ENCODE results near the gene VDR.

VDR gene

DNA sequence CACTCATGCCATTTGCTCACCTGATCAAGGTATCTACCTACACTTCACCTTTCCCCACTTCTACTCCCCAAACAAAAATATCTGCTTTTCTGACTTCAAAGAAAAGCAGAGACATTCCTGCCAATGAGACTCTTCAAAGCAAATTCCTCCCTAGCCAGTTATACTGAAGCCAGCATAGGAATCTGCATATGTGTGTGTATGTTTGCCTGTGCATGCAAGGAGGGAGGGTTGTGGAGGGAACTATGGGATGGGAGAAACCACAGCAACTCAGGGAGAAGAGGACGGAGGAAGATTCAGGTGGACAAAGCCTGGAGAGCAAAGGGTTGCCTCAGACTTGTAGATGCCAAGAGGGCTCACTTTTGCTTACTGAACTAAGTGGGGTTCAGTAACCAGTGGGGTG, 26.4 kb upstream of the VDR start:
- Histone ChIP-seq H3K27ac (ENCODE audit: insufficient read depth, low read length, poor library complexity, severe bottlenecking) (no peak overlapping the region), H3K27me3 (replicated peaks; ENCODE audit: control insufficient read depth, insufficient read depth, low read length, poor library complexity, severe bottlenecking) (no peaks in the 10 kb centered on the region), H3K4me3 (ENCODE audit: insufficient read depth, low read depth, low read length, poor library complexity, severe bottlenecking) (no peak overlapping the region), H3K4me1 (ENCODE audit: control insufficient read depth, insufficient read depth, low read length, poor library complexity, severe bottlenecking) (no peaks in the 10 kb centered on the region), H3K9me3 (ENCODE audit: control insufficient read depth, low read length) (no peaks in the 10 kb centered on the region), H3K36me3 (ENCODE audit: control insufficient read depth, insufficient read depth, low read length) (no peaks in the 10 kb centered on the region)
- no peak for DNase-seq

DNA sequence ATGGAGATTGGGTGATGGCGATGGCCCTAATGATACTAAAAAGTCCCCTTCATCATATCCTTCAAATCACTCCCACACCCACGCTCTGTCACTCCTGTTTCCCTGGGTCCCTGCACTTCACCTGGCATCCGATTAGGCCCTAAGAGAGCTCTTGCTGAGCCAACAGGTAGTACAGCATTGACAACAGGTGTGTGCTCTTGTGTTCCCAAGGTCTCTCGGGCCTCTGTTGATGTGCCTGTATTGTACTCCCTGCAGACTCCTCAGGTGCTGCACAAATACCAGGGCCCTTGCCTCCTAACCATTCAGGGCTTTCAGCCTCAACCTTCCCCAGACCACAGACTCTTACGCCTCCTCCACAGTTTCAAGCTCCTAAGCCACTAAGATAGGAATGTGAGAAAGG, 25.8 kb upstream of the VDR start:
- Histone ChIP-seq H3K27me3 (replicated peaks; ENCODE audit: control insufficient read depth, insufficient read depth, low read length, poor library complexity, severe bottlenecking) (no peaks in the 10 kb centered on the region), H3K4me1 (ENCODE audit: control insufficient read depth, insufficient read depth, low read length, poor library complexity, severe bottlenecking) (no peaks in the 10 kb centered on the region)
- DNase-seq, result no peak

DNA sequence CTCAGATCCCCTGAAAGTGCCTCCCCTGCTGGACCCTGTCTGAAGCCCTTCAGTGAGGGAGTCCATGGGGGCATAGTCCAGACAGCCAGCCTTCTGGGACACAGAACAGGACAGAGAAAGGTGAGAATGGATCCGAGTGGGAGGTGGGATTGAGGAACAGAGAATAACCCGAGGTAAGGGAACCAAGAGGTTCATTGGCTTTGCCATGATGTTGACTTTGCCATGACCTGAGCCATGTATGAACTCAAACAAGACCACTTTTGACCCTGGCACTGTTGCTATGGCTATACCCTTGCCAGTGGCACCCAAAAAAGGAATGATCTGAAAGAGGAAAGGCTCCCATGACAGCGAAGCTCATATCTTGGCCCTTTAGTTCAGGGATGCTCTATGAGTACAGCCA, 22.6 kb upstream of the VDR start:
- Histone ChIP-seq H3K9me3 (ENCODE audit: control insufficient read depth, low read length) (no peaks in the 10 kb centered on the region), H3K4me3 (ENCODE audit: insufficient read depth, low read depth, low read length, poor library complexity, severe bottlenecking) (no peak overlapping the region), H3K4me1 (ENCODE audit: control insufficient read depth, insufficient read depth, low read length, poor library complexity, severe bottlenecking) (no peaks in the 10 kb centered on the region), H3K36me3 (ENCODE audit: control insufficient read depth, insufficient read depth, low read length) (no peaks in the 10 kb centered on the region), H3K27ac (ENCODE audit: insufficient read depth, low read length, poor library complexity, severe bottlenecking) (no peak overlapping the region), H3K27me3 (replicated peaks; ENCODE audit: control insufficient read depth, insufficient read depth, low read length, poor library complexity, severe bottlenecking) (no peaks in the 10 kb centered on the region)
- DNase-seq, result no peak

More for the DNA sequence above, 25.8 kb upstream of the VDR start:
- Histone ChIP-seq H3K36me3 (ENCODE audit: control insufficient read depth, insufficient read depth, low read length) (no peaks in the 10 kb centered on the region), H3K4me3 (ENCODE audit: insufficient read depth, low read depth, low read length, poor library complexity, severe bottlenecking) (no peak overlapping the region), H3K9me3 (ENCODE audit: control insufficient read depth, low read length) (no peaks in the 10 kb centered on the region), H3K27ac (ENCODE audit: insufficient read depth, low read length, poor library complexity, severe bottlenecking) (no peak overlapping the region)

GRCh38 chr12:47921907-47922306, 17.1 kb upstream of the VDR start:
- Histone ChIP-seq H3K27ac (ENCODE audit: insufficient read depth, low read length, poor library complexity, severe bottlenecking) (no peak overlapping the region), H3K27me3 (replicated peaks; ENCODE audit: control insufficient read depth, insufficient read depth, low read length, poor library complexity, severe bottlenecking) (no peaks in the 10 kb centered on the region), H3K4me1 (ENCODE audit: control insufficient read depth, insufficient read depth, low read length, poor library complexity, severe bottlenecking) (no peaks in the 10 kb centered on the region), H3K4me3 (ENCODE audit: insufficient read depth, low read depth, low read length, poor library complexity, severe bottlenecking) (no peak overlapping the region), H3K36me3 (ENCODE audit: control insufficient read depth, insufficient read depth, low read length) (no peaks in the 10 kb centered on the region), H3K9me3 (ENCODE audit: control insufficient read depth, low read length) (no peaks in the 10 kb centered on the region)
- DNase-seq, result no peak

GRCh38 chr12:47920913-47921312, 16.1 kb upstream of the VDR start:
- Histone ChIP-seq H3K9me3 (ENCODE audit: control insufficient read depth, low read length) (no peaks in the 10 kb centered on the region), H3K4me3 (ENCODE audit: insufficient read depth, low read depth, low read length, poor library complexity, severe bottlenecking) (no peak overlapping the region), H3K36me3 (ENCODE audit: control insufficient read depth, insufficient read depth, low read length) (no peaks in the 10 kb centered on the region), H3K27ac (ENCODE audit: insufficient read depth, low read length, poor library complexity, severe bottlenecking) (no peak overlapping the region), H3K27me3 (replicated peaks; ENCODE audit: control insufficient read depth, insufficient read depth, low read length, poor library complexity, severe bottlenecking) (no peaks in the 10 kb centered on the region), H3K4me1 (ENCODE audit: control insufficient read depth, insufficient read depth, low read length, poor library complexity, severe bottlenecking) (no peaks in the 10 kb centered on the region)
- no peak for DNase-seq

- DNase-seq, result no peak
- Histone ChIP-seq H3K9me3 (ENCODE audit: control insufficient read depth, low read length) (no peaks in the 10 kb centered on the region), H3K4me1 (ENCODE audit: control insufficient read depth, insufficient read depth, low read length, poor library complexity, severe bottlenecking) (no peaks in the 10 kb centered on the region), H3K27ac (ENCODE audit: insufficient read depth, low read length, poor library complexity, severe bottlenecking) (no peak overlapping the region), H3K36me3 (ENCODE audit: control insufficient read depth, insufficient read depth, low read length) (no peaks in the 10 kb centered on the region), H3K27me3 (replicated peaks; ENCODE audit: control insufficient read depth, insufficient read depth, low read length, poor library complexity, severe bottlenecking) (no peaks in the 10 kb centered on the region), H3K4me3 (ENCODE audit: insufficient read depth, low read depth, low read length, poor library complexity, severe bottlenecking) (no peak overlapping the region)
These were observed 8.3 kb upstream of the VDR start for GRCh38 chr12:47913081-47913480.

DNA sequence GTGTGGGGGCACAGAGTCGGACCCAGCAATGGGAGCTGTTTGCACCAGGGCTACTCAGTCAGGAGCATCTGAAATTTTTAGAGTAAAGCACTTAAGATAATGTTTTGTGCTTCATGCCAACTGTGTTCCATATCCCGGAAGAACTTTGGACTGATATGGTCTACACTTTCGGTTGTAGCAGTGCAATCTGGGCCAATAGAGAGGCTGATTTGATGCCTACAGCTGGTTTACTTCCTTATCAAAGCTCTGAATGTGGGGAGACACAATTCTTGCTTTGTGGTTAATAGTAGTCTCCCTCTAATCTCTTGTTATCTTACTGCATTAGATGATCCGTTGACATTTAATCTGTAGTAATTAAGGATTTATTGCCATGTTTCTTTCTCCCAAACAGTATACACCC, 7.8 kb upstream of the VDR start:
- H3K9me3 ChIP-seq (ENCODE audit: control insufficient read depth, low read length), result no peaks in the 10 kb centered on the region
- DNase-seq, result no peak
- H3K36me3 ChIP-seq (ENCODE audit: control insufficient read depth, insufficient read depth, low read length), result no peaks in the 10 kb centered on the region
- H3K27ac ChIP-seq (ENCODE audit: insufficient read depth, low read length, poor library complexity, severe bottlenecking), result no peak overlapping the region
- H3K27me3 ChIP-seq (replicated peaks; ENCODE audit: control insufficient read depth, insufficient read depth, low read length, poor library complexity, severe bottlenecking), result no peaks in the 10 kb centered on the region
- H3K4me3 ChIP-seq (ENCODE audit: insufficient read depth, low read depth, low read length, poor library complexity, severe bottlenecking), result no peak overlapping the region
- H3K4me1 ChIP-seq (ENCODE audit: control insufficient read depth, insufficient read depth, low read length, poor library complexity, severe bottlenecking), result no peaks in the 10 kb centered on the region

GRCh38 chr12:47910981-47911380, 6.2 kb upstream of the VDR start:
- no peaks in the 10 kb centered on the region for H3K9me3 ChIP-seq (ENCODE audit: control insufficient read depth, low read length)
- H3K4me1 ChIP-seq (ENCODE audit: control insufficient read depth, insufficient read depth, low read length, poor library complexity, severe bottlenecking), result no peaks in the 10 kb centered on the region
- no peak for DNase-seq
- H3K27me3 ChIP-seq (replicated peaks; ENCODE audit: control insufficient read depth, insufficient read depth, low read length, poor library complexity, severe bottlenecking), result no peaks in the 10 kb centered on the region
- H3K27ac ChIP-seq (ENCODE audit: insufficient read depth, low read length, poor library complexity, severe bottlenecking), result no peak overlapping the region
- no peaks in the 10 kb centered on the region for H3K36me3 ChIP-seq (ENCODE audit: control insufficient read depth, insufficient read depth, low read length)
- H3K4me3 ChIP-seq (ENCODE audit: insufficient read depth, low read depth, low read length, poor library complexity, severe bottlenecking), result no peak overlapping the region

DNA sequence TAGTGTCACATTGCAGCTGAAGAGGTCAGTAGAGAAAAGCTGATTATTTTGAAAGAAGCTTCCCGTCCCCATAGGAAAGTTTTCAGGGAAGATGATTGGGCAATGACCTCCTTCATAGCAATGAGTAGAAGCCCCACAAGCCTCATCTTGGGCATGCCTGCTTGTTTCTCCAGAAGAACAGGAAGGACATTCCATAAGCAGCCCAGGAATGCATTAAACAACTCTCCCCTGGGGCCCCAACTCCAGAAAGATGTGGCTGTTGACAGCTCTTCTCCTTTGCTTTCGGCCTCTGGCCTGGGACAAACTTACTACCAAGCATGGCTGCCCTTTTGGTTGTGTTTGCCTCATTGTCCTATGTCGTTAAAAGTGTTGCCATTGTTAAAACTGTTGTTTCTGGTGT, 5.7 kb upstream of the VDR start:
- no peaks in the 10 kb centered on the region for H3K27me3 ChIP-seq (replicated peaks; ENCODE audit: control insufficient read depth, insufficient read depth, low read length, poor library complexity, severe bottlenecking)
- DNase-seq, result no peak
- H3K36me3 ChIP-seq (ENCODE audit: control insufficient read depth, insufficient read depth, low read length), result no peaks in the 10 kb centered on the region
- no peak overlapping the region for H3K4me3 ChIP-seq (ENCODE audit: insufficient read depth, low read depth, low read length, poor library complexity, severe bottlenecking)
- no peak overlapping the region for H3K27ac ChIP-seq (ENCODE audit: insufficient read depth, low read length, poor library complexity, severe bottlenecking)
- no peaks in the 10 kb centered on the region for H3K9me3 ChIP-seq (ENCODE audit: control insufficient read depth, low read length)
- peaks cover under 1% of the 10 kb centered on the region for H3K4me1 ChIP-seq (ENCODE audit: control insufficient read depth, insufficient read depth, low read length, poor library complexity, severe bottlenecking)

- no peak for DNase-seq
- Histone ChIP-seq H3K27me3 (replicated peaks; ENCODE audit: control insufficient read depth, insufficient read depth, low read length, poor library complexity, severe bottlenecking) (no peaks in the 10 kb centered on the region), H3K4me1 (ENCODE audit: control insufficient read depth, insufficient read depth, low read length, poor library complexity, severe bottlenecking) (peaks cover 5% of the 10 kb centered on the region), H3K4me3 (ENCODE audit: insufficient read depth, low read depth, low read length, poor library complexity, severe bottlenecking) (no peak overlapping the region), H3K9me3 (ENCODE audit: control insufficient read depth, low read length) (no peaks in the 10 kb centered on the region), H3K27ac (ENCODE audit: insufficient read depth, low read length, poor library complexity, severe bottlenecking) (no peak overlapping the region), H3K36me3 (ENCODE audit: control insufficient read depth, insufficient read depth, low read length) (no peaks in the 10 kb centered on the region)
These were observed 5.2 kb upstream of the VDR start for GRCh38 chr12:47909839-47910465.
